ENCODE measurements around the gene TAS2R43.
"Not testable (repeated sequence)": the region's sequence is repeated elsewhere in the genome, so short reads cannot be mapped to it uniquely, and the experiment has no call there.

TAS2R43 gene

GRCh38 chr12:11092128-11092527, at the start of gene TAS2R43:
TAS2R43 (minus strand) TSS chr12:11092313; CDS start chr12:11092229, 84 bp downstream.
- no peak within 1 kb of the TSS for H3K4me3 ChIP-seq (ENCODE audit: low read depth, low read length)
- no peak for DNase-seq (ENCODE audit: low read depth)
- no peak for TF ChIP-seq CTCF (conservative IDR thresholded peaks at IDR 0.05; ENCODE audit: low read depth, low read length)

- no peak for DNase-seq (ENCODE audit: low read depth)
- H3K4me3 ChIP-seq (ENCODE audit: low read depth, low read length) = no peak overlapping the region
- TF ChIP-seq CTCF (conservative IDR thresholded peaks at IDR 0.05; ENCODE audit: low read depth, low read length) = no peak
These were observed 44.0 kb upstream of the TAS2R43 start for GRCh38 chr12:11136075-11136474.

DNA sequence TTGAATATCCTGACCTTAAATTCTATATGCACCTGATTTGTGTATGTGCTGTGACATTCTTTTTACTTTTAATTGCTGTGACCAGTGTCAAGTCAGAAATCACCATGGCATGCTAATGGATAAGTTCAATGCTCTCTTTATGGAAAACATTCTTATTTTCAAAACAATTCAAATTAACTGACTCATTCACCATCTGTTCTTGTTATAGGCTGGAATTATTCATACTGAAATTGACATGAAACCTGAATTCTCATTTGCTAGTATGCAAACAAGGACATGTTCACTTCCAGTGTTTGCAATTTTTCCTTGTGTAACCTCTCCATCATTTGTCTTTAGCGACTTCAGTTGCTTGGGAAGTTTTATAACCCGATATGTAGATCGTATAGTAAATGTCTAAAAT, 42.2 kb upstream of the TAS2R43 start, which contains the start of gene TAS2R30:
TSS of gene TAS2R30 (minus strand) at position 340 of the 400 bp plus-strand sequence. CDS start 400 bp downstream, outside the sequence.
- no peak for DNase-seq (ENCODE audit: low read depth)
- no peak within 1 kb of the TSS for H3K4me3 ChIP-seq (ENCODE audit: low read depth, low read length)
- no peak for TF ChIP-seq CTCF (conservative IDR thresholded peaks at IDR 0.05; ENCODE audit: low read depth, low read length)

DNA sequence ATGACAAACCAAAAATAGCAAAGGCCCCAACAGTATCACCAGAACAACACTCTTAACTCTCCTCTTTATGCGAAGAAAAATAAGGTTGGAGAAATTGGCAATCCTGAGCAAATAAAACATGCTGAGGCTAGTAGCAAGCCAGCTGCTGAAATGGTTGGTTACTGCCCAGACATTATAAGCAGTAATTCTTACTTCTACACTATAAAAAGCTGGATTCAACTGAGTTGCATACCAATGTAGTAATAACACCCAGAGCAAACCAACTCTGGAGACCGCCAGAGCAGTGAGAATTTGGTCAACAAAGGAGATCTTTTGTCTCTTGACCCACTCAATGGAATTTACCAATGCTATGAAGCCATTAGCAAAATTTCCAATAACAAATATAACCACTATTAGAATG, 41.7 kb upstream of the TAS2R43 start:
- DNase-seq (ENCODE audit: low read depth) = no peak

DNA sequence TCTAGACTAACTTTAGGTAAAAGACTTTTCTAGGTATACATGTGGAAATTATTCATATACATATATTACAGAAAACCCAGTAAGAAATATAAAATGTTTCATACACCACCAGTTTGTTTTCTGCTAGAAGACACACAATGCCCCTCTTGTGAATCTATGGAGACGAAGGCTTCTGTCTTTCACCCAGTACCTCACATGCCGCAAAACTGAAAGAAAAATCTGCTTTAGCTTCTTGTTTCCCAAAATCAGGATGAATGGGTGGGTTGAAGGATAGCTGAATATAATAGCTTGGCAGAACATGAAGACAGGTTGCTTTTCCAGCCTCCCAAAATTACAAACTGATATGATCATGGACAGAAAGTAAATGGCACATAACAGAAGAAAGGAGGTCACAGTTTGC, 41.0 kb upstream of the TAS2R43 start:
- DNase-seq (ENCODE audit: low read depth) = no peak
- no peak overlapping the region for H3K4me3 ChIP-seq (ENCODE audit: low read depth, low read length)
- no peak for TF ChIP-seq CTCF (conservative IDR thresholded peaks at IDR 0.05; ENCODE audit: low read depth, low read length)

More for the DNA sequence above, 41.7 kb upstream of the TAS2R43 start:
- H3K4me3 ChIP-seq (ENCODE audit: low read depth, low read length) = no peak overlapping the region
- TF ChIP-seq CTCF (conservative IDR thresholded peaks at IDR 0.05; ENCODE audit: low read depth, low read length) = no peak

- TF ChIP-seq CTCF (conservative IDR thresholded peaks at IDR 0.05; ENCODE audit: low read depth, low read length) = no peak
- H3K4me3 ChIP-seq (ENCODE audit: low read depth, low read length) = no peak overlapping the region
- no peak for DNase-seq (ENCODE audit: low read depth)
These were observed 38.9 kb upstream of the TAS2R43 start for GRCh38 chr12:11130999-11131398.

DNA sequence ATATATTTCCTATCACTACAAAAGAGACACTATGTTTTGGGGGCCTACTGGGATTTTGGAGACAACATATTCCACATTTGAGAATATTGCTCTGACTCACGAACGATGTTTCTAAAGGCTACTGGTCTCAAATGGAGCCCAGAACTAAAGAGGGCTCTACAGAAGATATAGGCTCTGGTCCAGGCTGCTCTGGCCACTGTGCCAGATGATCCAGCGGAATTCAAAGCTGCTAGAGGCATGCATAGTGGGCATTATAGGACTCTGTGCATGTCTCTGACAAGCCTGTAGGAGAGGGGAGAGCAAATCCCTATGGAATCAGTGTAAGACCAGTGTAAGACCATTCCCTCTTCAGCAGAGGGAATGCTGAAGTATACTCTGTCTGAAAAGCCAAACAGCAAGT, 38.3 kb upstream of the TAS2R43 start:
- no peak overlapping the region for H3K4me3 ChIP-seq (ENCODE audit: low read depth, low read length)
- DNase-seq (ENCODE audit: low read depth) = no peak
- no peak for TF ChIP-seq CTCF (conservative IDR thresholded peaks at IDR 0.05; ENCODE audit: low read depth, low read length)

GRCh38 chr12:11114130-11114529, 22.0 kb upstream of the TAS2R43 start:
- H3K4me3 ChIP-seq (ENCODE audit: low read depth, low read length); DNase-seq (ENCODE audit: low read depth): not testable (repeated sequence)

DNA sequence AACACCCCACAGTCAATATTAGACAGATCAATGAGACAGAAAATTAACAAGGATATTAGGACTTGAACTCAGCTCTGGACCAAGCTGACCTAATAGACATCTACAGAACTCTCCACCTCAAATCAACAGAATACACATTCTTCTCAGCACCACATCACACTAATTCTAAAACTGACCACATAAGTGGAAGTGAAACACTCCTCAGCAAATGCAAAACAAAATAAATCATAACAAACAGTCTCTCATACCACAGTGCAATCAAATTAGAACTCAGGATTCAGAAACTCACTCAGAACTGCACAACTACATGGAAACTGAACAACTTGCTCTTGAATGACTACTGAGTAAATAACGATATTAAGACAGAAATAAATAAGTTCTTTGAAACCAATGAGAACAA, 19.1 kb upstream of the TAS2R43 start:
- H3K4me3 ChIP-seq (ENCODE audit: low read depth, low read length); DNase-seq (ENCODE audit: low read depth): not testable (repeated sequence)
